HG03095 (cell line): ENCODE measurements around the gene PPIF.

Source experiments
- ATAC-seq: cut with Tn5 transposase; IDR thresholded peaks from one replicate; pipeline ENCODE4 v1.9.1; 2021; ENCODE audit warnings: moderate library complexity; ENCODE audit not compliant: unreplicated experiment

The PPIF gene

GRCh38 chr10:79399223-79399831, 52.1 kb downstream of the PPIF start:
- no peak for ATAC-seq

GRCh38 chr10:79400146-79401004, 53.1 kb downstream of the PPIF start:
- no peak for ATAC-seq

GRCh38 chr10:79401015-79401921, 54.0 kb downstream of the PPIF start:
- ATAC-seq = no peak

- ATAC-seq = no peak
Observed at GRCh38 chr10:79402625-79402946, 55.3 kb downstream of the PPIF start.

- ATAC-seq = no peak
Observed at GRCh38 chr10:79402951-79403350, 55.7 kb downstream of the PPIF start.

GRCh38 chr10:79403441-79404230, 56.4 kb downstream of the PPIF start:
- no peak for ATAC-seq

GRCh38 chr10:79404231-79404609, 57.0 kb downstream of the PPIF start:
- no peak for ATAC-seq

- ATAC-seq = no peak
Observed at GRCh38 chr10:79404690-79405131, 57.4 kb downstream of the PPIF start.
